HG03342 (cell line): ENCODE measurements around the gene CNR2.
"Not testable (repeated sequence)": the region's sequence is repeated elsewhere in the genome, so short reads cannot be mapped to it uniquely, and the experiment has no call there.

Experiments used
- ATAC-seq: cut with Tn5 transposase; IDR thresholded peaks from one replicate; pipeline ENCODE4 v1.9.1; 2021; ENCODE audit warnings: mild to moderate bottlenecking, moderate library complexity; ENCODE audit not compliant: unreplicated experiment

Gene CNR2

GRCh38 chr1:23838401-23838866 lies 74.7 kb downstream of the CNR2 start:
- ATAC-seq = peak; percentile 56

GRCh38 chr1:23837908-23838307 lies 75.3 kb downstream of the CNR2 start:
- no peak for ATAC-seq

- ATAC-seq = no peak
These were observed 77.1 kb downstream of the CNR2 start for GRCh38 chr1:23836037-23836436.

- ATAC-seq = not testable (repeated sequence)
These were observed 79.0 kb downstream of the CNR2 start for GRCh38 chr1:23834156-23834555.

GRCh38 chr1:23827717-23828116 lies 85.4 kb downstream of the CNR2 start:
- no peak for ATAC-seq

- ATAC-seq = not testable (repeated sequence)
These were observed 86.6 kb downstream of the CNR2 start for GRCh38 chr1:23826590-23826989.

- peak; percentile 49 for ATAC-seq
These were observed 87.2 kb downstream of the CNR2 start for GRCh38 chr1:23825762-23826522.

GRCh38 chr1:23825076-23825761 lies 87.9 kb downstream of the CNR2 start, which contains the start of gene HMGCL:
Gene HMGCL (minus strand): TSS chr1:23825429. CDS start chr1:23825415, 14 bp downstream.
- peak; percentile 82 for ATAC-seq

- no peak for ATAC-seq
These were observed 88.5 kb downstream of the CNR2 start for GRCh38 chr1:23824711-23825075.

- no peak for ATAC-seq
These were observed 89.4 kb downstream of the CNR2 start for GRCh38 chr1:23823767-23824166.
